NCI-H774 (cell line): Measurements from ENCODE around the gene SPDYE2.
"Not testable (repeated sequence)": the region's sequence is repeated elsewhere in the genome, so short reads cannot be mapped to it uniquely, and the experiment has no call there.

Source experiments
- DNase-seq: peaks from one replicate; lab custom pipeline; 2025; lab: John Stamatoyannopoulos, UW

The SPDYE2 gene

DNA sequence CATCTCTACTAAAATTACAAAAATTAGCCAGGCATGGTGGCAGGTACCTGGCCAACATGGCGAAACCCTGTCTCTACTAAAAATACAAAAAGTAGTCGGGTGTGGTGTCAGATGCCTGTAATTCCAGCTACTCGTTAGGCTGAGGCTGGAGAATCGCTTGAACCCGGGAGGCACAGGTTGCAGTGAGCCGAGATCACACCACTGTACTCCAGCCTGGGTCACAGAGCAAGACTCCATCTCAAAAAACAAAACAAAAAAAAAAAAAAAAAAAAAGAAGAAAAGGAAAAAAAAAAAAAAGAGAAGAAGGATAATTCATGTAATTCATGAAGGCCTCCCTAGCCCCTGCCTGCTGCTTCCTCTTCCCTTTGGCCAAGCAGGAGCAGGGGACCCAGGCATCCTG lies 10.4 kb upstream of the SPDYE2 start:
- DNase-seq, result not testable (repeated sequence)

- DNase-seq, result not testable (repeated sequence)
These were observed 8.9 kb upstream of the SPDYE2 start for GRCh38 chr7:102542083-102542482.

DNA sequence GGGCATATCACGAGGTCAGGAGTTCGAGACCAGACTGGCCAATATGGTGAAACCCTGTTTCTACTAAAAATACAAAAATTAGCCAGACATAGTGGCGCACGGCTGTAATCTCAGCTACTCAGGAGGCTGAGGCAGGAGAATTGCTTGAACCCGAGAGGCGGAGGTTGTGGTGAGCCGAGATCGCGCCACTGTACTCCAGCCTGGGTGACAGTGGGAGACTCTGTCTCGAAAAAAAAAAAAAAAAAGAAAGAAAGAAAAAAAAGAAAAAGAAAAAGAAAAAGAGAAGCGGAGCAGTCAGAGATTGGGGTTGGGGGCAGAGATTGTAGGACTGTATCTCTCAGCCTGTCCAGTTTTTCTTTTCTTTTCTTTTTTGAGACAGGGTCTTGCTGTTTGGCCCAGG lies 8.3 kb upstream of the SPDYE2 start:
- not testable (repeated sequence) for DNase-seq

DNA sequence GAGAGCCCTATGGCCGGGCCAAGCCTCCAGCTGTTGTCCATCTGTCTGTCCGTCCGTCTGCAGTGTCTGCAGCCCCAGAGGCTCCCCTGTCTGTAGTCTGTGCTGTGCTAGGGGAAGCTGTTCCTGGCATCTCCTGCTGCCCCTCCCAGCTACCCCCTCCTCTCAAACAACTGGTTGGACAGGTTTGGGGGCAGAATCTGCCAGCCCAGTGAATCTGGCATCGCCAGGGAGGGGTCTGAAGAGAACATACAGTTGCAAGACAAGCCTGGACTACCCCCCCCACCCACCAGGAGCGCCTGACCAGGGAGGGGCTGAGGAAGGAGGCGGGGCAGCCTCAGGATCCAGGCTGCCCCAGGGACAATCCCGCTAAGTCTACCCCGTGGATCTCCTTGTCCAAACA lies 7.4 kb upstream of the SPDYE2 start, which contains the start of gene UPK3BL2:
Gene UPK3BL2 (minus strand): TSS at position 101 of the 400 bp plus-strand sequence. CDS start 60 bp downstream, at position 41.
- not testable (repeated sequence) for DNase-seq

GRCh38 chr7:102544372-102544771 lies 6.7 kb upstream of the SPDYE2 start:
- not testable (repeated sequence) for DNase-seq

- not testable (repeated sequence) for DNase-seq
These were observed 5.7 kb upstream of the SPDYE2 start for GRCh38 chr7:102545288-102545687.

DNA sequence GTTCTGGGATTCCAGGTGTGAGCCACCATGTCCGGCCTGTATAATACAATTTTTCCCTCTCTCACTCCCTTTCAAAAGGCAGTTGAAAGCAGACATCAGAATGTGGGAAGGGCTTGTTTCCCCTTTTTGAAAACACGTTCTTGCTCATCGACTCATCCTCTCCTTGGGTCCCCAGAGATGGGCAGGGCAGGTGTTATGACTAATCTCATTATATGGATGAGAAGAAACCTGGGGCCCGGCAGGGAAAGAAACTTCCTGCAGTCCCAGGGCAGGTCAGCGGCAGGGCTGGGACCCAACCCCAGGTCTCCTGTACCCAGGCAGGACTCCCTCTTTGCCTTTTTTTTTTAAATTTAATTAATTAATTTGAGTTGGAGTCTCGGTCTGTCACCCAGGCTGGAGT lies 4.7 kb upstream of the SPDYE2 start:
- not testable (repeated sequence) for DNase-seq

- DNase-seq, result not testable (repeated sequence)
These were observed 17.6 kb downstream of the SPDYE2 start for GRCh38 chr7:102568620-102569019.

DNA sequence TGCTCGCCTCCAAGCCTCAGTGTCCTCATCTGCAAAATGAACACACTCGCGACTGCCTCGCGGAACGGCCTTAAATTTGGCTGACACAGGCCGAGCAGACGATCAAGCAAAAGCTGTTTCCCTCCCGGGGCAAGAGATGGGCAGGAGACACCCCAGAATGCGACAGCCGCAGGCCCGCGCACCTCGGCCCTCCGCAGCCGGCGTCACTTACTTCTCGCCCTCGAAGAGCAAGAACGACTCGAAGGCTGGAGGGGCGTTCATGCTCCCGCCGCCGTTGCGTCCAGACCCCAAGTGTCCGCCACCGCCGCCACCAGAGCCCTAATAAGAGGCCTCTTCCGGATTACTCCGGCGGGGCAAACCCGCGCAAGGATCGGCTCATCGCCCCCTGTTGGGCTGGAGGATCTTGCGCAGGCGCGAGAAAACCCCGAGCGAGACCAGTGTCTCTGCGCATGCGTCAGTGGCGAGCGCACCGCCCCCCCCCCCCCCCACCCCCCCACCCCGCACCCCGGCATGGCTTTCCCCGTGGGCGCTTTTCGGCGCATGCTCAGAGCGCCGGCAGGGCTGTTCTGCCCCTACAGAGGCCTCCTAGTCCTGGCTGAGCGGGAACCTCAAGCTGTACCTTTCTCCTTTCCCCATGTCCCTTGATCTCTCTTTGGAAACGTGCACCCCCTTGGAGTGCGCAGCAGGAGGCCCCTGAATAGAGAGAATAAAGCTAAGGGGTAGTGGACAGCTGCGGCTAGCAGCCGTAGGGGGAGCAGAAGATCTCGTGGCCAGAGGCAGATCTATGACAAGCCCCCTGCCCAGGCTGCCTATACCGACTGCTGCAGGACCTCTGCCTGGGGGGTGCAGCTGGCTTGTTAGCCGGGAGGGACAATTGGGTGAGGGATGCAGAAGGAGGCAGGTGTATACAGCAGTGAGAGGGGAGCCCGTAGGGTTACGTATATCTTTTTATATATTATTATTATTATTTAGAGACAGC lies 21.5 kb downstream of the SPDYE2 start, which contains the start of gene POLR2J3:
Gene POLR2J3 (minus strand): TSS at position 323 of the 979 bp plus-strand sequence. CDS start 62 bp downstream, at position 261.
- DNase-seq, result not testable (repeated sequence)

DNA sequence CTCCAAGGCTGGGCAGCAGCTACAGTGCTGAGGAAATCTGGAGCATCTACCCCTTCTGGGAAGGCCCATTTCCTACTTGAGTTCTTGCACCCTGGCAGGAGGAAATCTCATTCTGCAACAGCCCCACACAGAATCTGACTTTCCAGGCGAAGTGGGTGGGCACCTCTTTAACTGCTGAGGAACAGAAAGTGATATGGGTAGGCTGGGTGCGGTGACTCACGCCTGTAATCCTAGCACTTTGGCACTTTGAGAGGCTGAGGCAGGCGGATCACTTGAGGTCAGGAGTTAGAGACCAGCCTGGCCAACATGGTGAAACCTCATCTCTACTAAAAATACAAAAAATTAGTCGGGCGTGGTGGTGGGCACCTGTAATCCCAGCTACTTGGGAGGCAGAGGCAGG lies 23.6 kb downstream of the SPDYE2 start:
- not testable (repeated sequence) for DNase-seq

DNA sequence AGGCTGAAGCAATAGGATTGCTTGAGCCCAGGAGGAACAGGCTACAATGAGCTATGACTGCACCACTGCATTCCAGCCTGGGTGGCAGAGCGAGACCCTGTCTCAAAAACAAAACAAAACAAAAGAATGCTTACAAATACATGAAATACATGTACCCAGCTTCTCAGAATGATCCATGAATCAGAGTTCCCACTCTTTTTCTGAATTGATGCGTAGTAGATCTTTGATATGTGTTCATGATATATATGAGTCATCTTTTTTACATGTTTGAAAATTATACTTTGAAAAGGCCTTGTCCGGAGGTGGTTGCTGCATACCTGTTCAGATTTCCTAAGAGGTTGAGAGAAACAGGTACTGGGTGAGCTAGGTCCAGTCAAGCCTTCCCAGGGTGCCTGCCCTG lies 25.3 kb downstream of the SPDYE2 start:
- DNase-seq, result not testable (repeated sequence)

GRCh38 chr7:102577315-102578240 lies 26.6 kb downstream of the SPDYE2 start:
- not testable (repeated sequence) for DNase-seq

- not testable (repeated sequence) for DNase-seq
These were observed 27.5 kb downstream of the SPDYE2 start for GRCh38 chr7:102578486-102578885.

DNA sequence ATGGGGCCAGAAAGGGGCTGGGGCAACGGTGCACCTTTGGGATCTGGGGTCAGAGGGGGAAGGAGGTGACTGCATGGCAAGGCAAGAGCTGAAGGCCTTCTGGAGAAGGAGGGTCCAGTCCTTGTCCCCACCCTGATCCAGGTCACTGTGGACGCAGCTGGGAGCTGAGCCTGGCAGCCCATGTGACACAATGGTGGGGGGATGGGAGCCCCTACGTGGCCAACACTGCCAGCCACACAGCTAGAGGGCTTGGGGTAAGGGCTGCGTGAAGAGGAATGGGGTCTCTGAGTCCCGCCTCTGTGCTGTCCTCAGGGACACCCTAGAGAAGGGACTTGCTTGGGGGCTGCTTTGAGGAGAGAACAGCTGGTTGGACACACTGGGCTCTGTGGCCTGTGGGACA lies 30.7 kb downstream of the SPDYE2 start:
- DNase-seq, result not testable (repeated sequence)

GRCh38 chr7:102583495-102583894 lies 32.5 kb downstream of the SPDYE2 start:
- DNase-seq, result not testable (repeated sequence)

- not testable (repeated sequence) for DNase-seq
These were observed 38.8 kb downstream of the SPDYE2 start for GRCh38 chr7:102589857-102590256.

DNA sequence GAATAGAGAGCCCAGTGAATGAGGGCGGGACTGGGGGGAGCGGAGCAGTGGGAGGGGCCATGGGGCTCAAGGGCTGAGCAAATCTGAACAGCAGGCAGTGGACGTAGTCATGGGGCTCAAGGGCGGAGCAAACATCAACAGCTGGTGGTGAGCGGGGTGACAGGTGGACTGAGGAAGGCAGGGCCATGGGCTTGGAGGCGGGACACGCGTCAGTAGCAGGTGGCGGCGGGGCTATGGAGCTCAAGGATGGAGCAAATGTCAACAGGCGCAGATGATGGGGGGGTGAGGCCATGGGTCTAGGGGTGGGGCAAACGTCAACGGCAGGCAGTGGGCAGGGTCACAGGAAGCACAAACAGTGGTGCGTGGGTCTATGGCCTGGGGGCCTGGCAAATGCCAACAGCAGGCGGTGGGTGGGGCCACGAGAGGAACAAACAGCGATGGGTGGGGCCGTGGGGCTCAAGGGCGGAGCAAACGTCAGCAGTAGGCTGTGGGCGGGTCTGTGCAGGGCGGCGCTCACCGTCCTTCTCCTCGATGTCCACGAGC lies 41.5 kb downstream of the SPDYE2 start:
- not testable (repeated sequence) for DNase-seq

DNA sequence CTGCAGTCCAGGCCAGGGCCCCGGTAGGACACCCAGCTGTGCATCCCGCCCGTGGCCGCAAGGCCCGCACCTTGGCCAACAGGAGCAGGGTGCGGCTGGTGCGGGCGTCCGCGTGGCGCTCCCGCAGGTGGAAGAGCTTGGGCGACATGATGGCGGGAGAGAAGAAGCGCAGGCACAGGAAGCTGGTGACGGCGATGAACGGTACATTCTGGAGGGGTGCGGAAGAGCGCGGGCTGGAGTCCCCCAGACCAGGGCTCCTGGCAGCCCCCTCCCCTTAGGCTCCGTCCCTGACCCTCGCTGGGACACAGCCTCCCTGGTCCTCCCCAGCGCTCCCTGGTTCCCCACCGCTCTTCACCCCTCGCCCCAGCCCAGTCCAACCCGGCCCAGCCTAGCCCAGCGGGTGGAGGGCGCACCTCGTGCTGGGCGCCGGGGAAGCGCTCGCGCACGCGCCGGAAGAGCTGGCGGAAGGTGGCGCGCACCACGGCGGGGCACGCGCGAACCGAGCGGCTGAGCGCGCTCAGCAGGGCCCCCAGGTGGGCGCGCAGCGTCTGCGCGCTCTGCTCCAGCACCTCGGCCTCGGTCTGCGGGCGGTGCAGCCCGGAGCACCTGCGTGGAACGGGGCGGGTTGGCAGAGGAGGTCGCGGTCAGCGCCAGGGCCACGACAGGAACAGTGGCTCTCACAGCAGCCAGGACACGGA lies 42.8 kb downstream of the SPDYE2 start:
- DNase-seq, result not testable (repeated sequence)

DNA sequence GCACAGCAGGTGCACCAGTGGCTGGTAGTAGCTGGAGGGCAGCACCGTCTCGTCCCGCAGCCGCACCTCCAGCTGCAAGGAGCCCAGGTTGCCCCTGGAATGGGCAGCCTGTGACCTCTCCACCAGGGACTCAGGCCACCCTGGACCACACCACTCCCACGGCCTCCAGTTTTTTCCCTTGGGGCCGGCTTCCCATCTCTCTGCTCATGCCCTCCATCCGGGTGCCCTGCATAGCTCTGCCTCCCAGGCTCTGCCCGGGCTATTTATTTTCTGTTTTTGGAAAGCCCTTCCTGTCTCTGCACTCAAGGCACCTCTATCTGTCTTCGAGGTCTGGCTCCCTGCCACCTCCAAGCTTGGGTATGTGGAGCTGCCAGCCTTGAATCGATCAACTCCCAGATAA lies 45.0 kb downstream of the SPDYE2 start:
- not testable (repeated sequence) for DNase-seq

GRCh38 chr7:102599699-102600098 lies 48.7 kb downstream of the SPDYE2 start:
- DNase-seq, result not testable (repeated sequence)

- DNase-seq, result not testable (repeated sequence)
These were observed 51.3 kb downstream of the SPDYE2 start for GRCh38 chr7:102602317-102602716.
